Measurements from ENCODE around the gene HAPLN3.

- TF ChIP-seq, protein P1, sequence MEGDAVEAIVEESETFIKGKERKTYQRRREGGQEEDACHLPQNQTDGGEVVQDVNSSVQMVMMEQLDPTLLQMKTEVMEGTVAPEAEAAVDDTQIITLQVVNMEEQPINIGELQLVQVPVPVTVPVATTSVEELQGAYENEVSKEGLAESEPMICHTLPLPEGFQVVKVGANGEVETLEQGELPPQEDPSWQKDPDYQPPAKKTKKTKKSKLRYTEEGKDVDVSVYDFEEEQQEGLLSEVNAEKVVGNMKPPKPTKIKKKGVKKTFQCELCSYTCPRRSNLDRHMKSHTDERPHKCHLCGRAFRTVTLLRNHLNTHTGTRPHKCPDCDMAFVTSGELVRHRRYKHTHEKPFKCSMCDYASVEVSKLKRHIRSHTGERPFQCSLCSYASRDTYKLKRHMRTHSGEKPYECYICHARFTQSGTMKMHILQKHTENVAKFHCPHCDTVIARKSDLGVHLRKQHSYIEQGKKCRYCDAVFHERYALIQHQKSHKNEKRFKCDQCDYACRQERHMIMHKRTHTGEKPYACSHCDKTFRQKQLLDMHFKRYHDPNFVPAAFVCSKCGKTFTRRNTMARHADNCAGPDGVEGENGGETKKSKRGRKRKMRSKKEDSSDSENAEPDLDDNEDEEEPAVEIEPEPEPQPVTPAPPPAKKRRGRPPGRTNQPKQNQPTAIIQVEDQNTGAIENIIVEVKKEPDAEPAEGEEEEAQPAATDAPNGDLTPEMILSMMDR (IDR thresholded peaks at IDR 0.05), result no peak
- TF ChIP-seq POLR2A (IDR thresholded peaks at IDR 0.05), result no peak
Measured at GRCh38 chr15:88920186-88920891, 25.0 kb upstream of the HAPLN3 start.

Data from vagina (tissue), 2 donors.